ENCODE measurements around the gene LYSMD2. TPM values are rescaled to one million over a fixed set of nuclear protein-coding genes. Genes with fewer than 3 reads are reported as not detected.
"Not testable (repeated sequence)": the region's sequence is repeated elsewhere in the genome, so short reads cannot be mapped to it uniquely, and the experiment has no call there.

The LYSMD2 gene, protein sequence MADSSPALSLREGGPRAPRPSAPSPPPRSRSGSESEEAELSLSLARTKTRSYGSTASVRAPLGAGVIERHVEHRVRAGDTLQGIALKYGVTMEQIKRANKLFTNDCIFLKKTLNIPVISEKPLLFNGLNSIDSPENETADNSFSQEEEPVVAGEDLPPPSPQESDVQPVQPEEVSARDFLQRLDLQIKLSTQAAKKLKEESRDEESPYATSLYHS
- total RNA-seq (2014; rRNA removed; shearing (Covaris generic)) (6.3 and 7.5 TPM in 2 replicates), polyA plus RNA-seq (2016; fragmentation: Nextera tagmentation; extraction: Ambion mirVana) (6.7 and 8.1 TPM in 2 replicates)

DNA sequence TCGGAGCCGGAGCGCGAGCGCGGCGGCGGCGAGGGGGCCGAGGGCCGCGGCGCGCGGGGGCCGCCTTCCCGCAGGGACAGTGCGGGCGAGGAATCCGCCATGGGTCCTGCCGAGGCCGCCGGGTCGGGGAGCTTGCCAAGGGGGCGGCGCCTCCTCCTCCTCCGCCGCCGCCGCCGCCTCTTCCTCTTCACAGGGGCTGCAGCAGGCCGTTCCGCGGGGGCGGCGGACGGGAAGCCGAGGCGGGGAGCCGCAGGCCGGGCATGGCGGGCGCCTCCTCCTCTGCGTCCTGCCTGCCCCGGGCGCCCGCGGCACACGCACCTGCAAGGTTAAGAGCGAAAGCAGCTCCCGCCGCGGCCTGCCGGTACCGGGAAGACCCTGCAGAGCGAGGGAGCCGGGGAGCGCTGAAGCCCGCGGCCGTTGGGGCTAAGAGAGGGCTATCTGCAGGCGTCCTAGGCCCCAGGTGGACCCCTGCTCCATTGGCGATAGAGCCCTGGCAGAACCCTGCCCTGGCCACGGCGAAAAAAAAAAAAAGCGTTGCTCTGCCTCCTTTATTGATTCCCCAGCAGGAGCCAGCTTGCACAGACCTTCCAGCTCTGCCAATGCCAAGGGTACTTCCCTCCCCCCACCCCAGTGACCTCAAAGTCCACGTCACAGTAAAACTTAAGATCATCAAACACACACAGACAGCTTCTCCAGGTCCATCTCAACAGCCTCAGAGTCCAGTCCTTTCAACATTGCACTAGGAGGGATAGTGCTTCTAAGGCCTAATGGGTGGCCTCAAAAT lies at the start of gene LYSMD2:
TSS of gene LYSMD2 (minus strand) at position 134 of the 784 bp plus-strand sequence. CDS start at position 101, 33 bp downstream.
- TF ChIP-seq EZH2phosphoT487 (IDR thresholded peaks at IDR 0.05; ENCODE audit: insufficient read depth, low read depth), result no peak
- TF ChIP-seq EZH2 (IDR thresholded peaks at IDR 0.05; ENCODE audit: insufficient read depth, poor library complexity, severe bottlenecking), result no peak
- peaks cover 5% of the 10 kb centered on the region for H3F3A ChIP-seq (ENCODE audit: insufficient read depth)
- no peaks in the 10 kb centered on the region for H3K79me2 ChIP-seq (ENCODE audit: insufficient read depth)
- H3K9ac ChIP-seq, result peak within 1 kb of the TSS; percentile 59
- no peaks in the 10 kb centered on the region for H3K9me3 ChIP-seq (ENCODE audit: low read depth)
- DNase-seq, result peak; percentile 72
- H2AFZ ChIP-seq, result peak within 1 kb of the TSS; percentile 90
- H3K4me2 ChIP-seq (ENCODE audit: unreplicated experiment), result peak within 1 kb of the TSS; percentile 84
- in situ Hi-C loops (cut with MboI), result no loop called here
- H3K9me2 ChIP-seq (ENCODE audit: insufficient read depth), result no peaks in the 10 kb centered on the region
- H3K4me3 ChIP-seq, result peak within 1 kb of the TSS; percentile 72
- no peaks in the 10 kb centered on the region for H3K36me3 ChIP-seq (ENCODE audit: low read depth)
- no peaks in the 10 kb centered on the region for H3K4me1 ChIP-seq (ENCODE audit: insufficient read depth)
- no peaks in the 10 kb centered on the region for H3K27me3 ChIP-seq (replicated peaks; ENCODE audit: insufficient read depth)
- no peak within 1 kb of the TSS for H3K27ac ChIP-seq
- 1 to 2% methylated on average over 37 to 40 of the region's 67 CpGs for WGBS, 2 experiments (ENCODE audit: low coverage in 1 of 2, low lambda C conversion rate in 2 of 2, missing lambda C conversion rate in 2 of 2)
- H4K20me1 ChIP-seq (ENCODE audit: insufficient read depth), result no peaks in the 10 kb centered on the region

DNA sequence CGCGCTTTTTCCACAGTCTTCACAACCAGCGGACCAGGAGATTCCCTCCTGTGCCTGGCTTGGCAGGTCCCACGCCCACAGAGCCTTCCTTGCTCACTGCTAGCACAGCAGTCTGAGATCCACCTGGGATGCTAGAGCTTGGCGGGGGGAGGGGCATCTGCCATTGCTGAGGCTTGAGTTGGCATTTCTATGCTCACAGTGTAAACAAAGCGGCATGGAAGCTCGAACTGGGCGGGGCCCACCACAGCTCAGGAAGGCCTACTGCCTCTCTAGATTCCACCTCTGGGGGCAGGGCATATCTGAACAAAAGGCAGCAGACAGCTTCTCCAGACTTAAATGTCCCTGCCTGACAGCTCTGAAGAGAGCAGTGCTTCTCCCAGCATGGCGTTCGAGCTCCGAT lies 49.7 kb upstream of the LYSMD2 start:
- in situ Hi-C loops (cut with MboI); H3K27me3 ChIP-seq (replicated peaks; ENCODE audit: insufficient read depth); H3K27ac ChIP-seq; H3K9me2 ChIP-seq (ENCODE audit: insufficient read depth); H3K36me3 ChIP-seq (ENCODE audit: low read depth); H3F3A ChIP-seq (ENCODE audit: insufficient read depth); DNase-seq; H3K79me2 ChIP-seq (ENCODE audit: insufficient read depth); H3K9me3 ChIP-seq (ENCODE audit: low read depth); H2AFZ ChIP-seq; H3K4me2 ChIP-seq (ENCODE audit: unreplicated experiment); H3K4me3 ChIP-seq; H3K4me1 ChIP-seq (ENCODE audit: insufficient read depth); H3K9ac ChIP-seq; H4K20me1 ChIP-seq (ENCODE audit: insufficient read depth): not testable (repeated sequence)
- WGBS, 2 experiments (ENCODE audit: low coverage in 1 of 2, low lambda C conversion rate in 2 of 2, missing lambda C conversion rate in 2 of 2), result 90 to 94% methylated on average over 10 to 11 of the region's 11 CpGs

DNA sequence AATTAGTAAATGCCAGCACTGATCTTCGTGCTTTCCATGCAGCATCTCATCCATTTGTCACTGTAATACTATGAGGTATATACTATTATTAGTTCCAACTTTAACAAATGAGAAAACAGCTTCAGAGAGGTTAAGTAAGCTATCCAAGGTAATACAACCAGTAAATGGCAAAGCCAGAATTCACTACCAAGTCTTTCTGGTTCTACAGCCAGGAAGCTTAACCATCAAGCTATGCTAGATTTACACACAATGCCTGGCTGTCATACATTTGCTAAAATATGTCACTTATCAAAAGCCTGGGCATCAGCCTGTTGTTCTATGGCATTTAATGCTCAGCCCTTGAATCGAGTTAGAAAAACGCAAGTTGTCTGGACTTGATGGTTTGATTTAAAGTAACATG lies 46.5 kb upstream of the LYSMD2 start:
- no peaks in the 10 kb centered on the region for H3K27me3 ChIP-seq (replicated peaks; ENCODE audit: insufficient read depth)
- H3F3A ChIP-seq (ENCODE audit: insufficient read depth), result no peaks in the 10 kb centered on the region
- H3K9ac ChIP-seq, result no peak overlapping the region
- no peaks in the 10 kb centered on the region for H4K20me1 ChIP-seq (ENCODE audit: insufficient read depth)
- TF ChIP-seq EZH2phosphoT487 (IDR thresholded peaks at IDR 0.05; ENCODE audit: insufficient read depth, low read depth) (no peak), EZH2 (IDR thresholded peaks at IDR 0.05; ENCODE audit: insufficient read depth, poor library complexity, severe bottlenecking) (no peak)
- no peak overlapping the region for H3K4me2 ChIP-seq (ENCODE audit: unreplicated experiment)
- in situ Hi-C loops (cut with MboI), result no loop called here
- no peaks in the 10 kb centered on the region for H3K9me2 ChIP-seq (ENCODE audit: insufficient read depth)
- no peaks in the 10 kb centered on the region for H3K9me3 ChIP-seq (ENCODE audit: low read depth)
- no peak overlapping the region for H2AFZ ChIP-seq
- no peak for DNase-seq
- no peak overlapping the region for H3K4me3 ChIP-seq
- H3K79me2 ChIP-seq (ENCODE audit: insufficient read depth), result no peaks in the 10 kb centered on the region
- H3K27ac ChIP-seq, result no peak overlapping the region
- 92 to 94% methylated on average over 3 of the region's 3 CpGs for WGBS, 2 experiments (ENCODE audit: low coverage in 1 of 2, low lambda C conversion rate in 2 of 2, missing lambda C conversion rate in 2 of 2)
- peaks cover 8% of the 10 kb centered on the region; the same call in 1 of the 2 replicates for H3K36me3 ChIP-seq (ENCODE audit: low read depth)
- no peaks in the 10 kb centered on the region for H3K4me1 ChIP-seq (ENCODE audit: insufficient read depth)

DNA sequence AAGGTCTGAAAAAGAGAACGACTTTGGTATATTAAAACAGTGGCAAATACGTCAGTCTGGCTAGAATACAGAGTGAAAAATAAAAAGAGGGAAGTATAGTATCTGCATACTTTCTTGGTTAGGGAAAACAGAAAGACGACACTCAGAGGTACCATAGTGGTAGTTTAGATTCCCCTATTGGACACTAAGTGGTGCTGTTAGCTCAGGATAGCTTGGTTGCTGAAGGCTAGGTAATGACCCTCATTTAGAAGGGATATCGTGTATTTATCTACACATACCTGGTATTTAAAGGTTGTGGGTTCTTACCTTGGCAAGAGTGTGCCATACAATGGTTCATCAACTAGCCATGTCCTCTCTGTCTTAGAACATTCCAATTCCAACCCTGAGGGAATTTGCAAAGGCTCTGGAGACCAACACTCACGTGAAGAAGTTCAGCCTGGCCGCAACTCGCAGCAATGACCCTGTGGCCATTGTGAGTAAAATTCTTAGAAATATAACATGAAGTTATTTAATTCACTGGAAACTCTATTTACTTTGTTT lies 45.0 kb upstream of the LYSMD2 start:
- Histone ChIP-seq H3K79me2 (ENCODE audit: insufficient read depth) (no peaks in the 10 kb centered on the region), H3K4me3 (no peak overlapping the region), H3K9me3 (ENCODE audit: low read depth) (no peaks in the 10 kb centered on the region), H3K9ac (no peak overlapping the region), H3K4me1 (ENCODE audit: insufficient read depth) (no peaks in the 10 kb centered on the region), H3F3A (ENCODE audit: insufficient read depth) (0 out of 2 replicates have a peak, but pooled peaks cover under 1% of the 10 kb centered on the region), H3K27me3 (replicated peaks; ENCODE audit: insufficient read depth) (no peaks in the 10 kb centered on the region), H3K4me2 (ENCODE audit: unreplicated experiment) (no peak overlapping the region), H3K27ac (no peak overlapping the region), H2AFZ (no peak overlapping the region), H3K36me3 (ENCODE audit: low read depth) (peaks cover 8% of the 10 kb centered on the region; the same call in 1 of the 2 replicates), H3K9me2 (ENCODE audit: insufficient read depth) (no peaks in the 10 kb centered on the region), H4K20me1 (ENCODE audit: insufficient read depth) (no peaks in the 10 kb centered on the region)
- in situ Hi-C loops (cut with MboI), result no loop called here
- WGBS, 2 experiments (ENCODE audit: low coverage in 1 of 2, low lambda C conversion rate in 2 of 2, missing lambda C conversion rate in 2 of 2), result 84 to 88% methylated on average over 7 of the region's 7 CpGs
- no peak for TF ChIP-seq EZH2phosphoT487 (IDR thresholded peaks at IDR 0.05; ENCODE audit: insufficient read depth, low read depth)
- TF ChIP-seq EZH2 (IDR thresholded peaks at IDR 0.05; ENCODE audit: insufficient read depth, poor library complexity, severe bottlenecking), result no peak
- peak; percentile 6 for DNase-seq
